OCI-M1 (cell line): ENCODE data around the gene PRKAA2.
"Not testable (repeated sequence)": the region's sequence is repeated elsewhere in the genome, so short reads cannot be mapped to it uniquely, and the experiment has no call there.

Experiments
- DNase-seq: peaks from one replicate; lab custom pipeline; 2025; lab: John Stamatoyannopoulos, UW

The PRKAA2 gene

DNA sequence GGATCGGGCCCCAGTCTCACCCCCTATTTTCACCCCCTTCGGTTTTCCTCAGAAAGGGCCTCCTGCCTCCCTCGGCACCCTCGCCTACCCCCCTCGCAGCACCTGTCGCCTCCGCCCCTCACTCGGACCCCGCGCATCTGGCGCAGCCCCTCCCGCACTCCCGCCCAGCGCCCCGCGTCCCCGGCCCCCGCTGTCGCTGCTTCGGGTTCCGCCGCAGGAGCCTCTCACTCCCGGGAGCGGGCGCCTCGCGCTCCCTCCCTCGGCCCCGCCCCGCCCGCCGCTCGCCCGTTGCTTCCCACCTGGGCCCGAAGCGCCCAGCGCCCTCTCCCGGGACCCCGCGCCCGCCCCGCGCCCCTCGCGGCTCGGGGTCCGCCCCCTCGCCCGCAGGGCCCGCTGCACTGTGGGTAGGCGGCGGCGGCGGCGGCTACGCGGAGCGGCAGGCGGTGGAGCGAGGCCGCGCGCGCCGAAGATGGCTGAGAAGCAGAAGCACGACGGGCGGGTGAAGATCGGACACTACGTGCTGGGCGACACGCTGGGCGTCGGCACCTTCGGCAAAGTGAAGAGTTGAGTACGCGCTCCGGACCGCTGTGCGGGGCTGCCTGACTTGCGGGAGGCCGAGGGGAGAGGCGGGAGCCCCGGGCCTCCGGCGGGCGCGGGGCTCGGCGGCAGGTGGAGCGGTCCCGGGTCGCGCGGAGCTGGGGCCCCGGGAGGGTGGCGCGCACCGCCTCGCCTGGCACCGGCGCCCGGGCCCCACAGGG is at the start of gene PRKAA2:
Gene PRKAA2 (plus strand): TSS at position 396 of the 758 bp plus-strand sequence. CDS start 74 bp downstream, at position 470.
- DNase-seq = no peak

DNA sequence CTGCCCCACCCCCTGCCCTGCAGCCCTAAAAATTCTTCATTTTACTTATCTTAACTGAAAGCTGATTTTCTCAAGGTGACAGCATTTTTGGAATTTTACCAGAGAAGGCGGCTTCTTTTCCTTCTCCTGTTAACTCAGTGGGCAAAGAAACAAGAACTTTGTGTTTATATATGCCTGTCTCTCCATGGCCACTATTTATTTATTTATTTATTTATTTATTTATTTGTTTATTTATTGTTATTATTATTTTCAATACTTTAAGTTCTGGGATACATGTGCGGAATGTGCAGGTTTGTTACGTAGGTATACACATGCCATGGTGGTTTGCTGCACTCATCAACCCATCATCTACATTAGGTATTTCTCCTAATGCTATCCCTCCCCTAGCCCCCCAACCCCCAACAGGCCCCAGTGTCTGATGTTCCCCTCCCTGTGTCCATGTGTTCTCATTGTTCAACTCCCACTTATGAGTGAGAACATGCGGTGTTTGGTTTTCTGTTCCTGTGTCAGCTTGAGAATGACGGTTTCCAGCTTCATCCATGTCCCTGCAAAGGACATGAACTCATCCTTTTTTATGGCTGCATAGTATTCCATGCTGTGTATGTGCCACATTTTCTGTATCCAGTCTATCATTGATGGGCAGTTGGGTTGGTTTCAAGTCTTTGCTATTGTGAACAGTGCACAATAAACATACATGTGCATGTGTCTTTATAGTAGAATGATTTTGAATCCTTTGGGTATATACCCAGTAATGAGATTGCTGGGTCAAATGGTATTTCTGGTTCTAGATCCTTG is 49.5 kb upstream of the PRKAA2 start:
- not testable (repeated sequence) for DNase-seq

DNA sequence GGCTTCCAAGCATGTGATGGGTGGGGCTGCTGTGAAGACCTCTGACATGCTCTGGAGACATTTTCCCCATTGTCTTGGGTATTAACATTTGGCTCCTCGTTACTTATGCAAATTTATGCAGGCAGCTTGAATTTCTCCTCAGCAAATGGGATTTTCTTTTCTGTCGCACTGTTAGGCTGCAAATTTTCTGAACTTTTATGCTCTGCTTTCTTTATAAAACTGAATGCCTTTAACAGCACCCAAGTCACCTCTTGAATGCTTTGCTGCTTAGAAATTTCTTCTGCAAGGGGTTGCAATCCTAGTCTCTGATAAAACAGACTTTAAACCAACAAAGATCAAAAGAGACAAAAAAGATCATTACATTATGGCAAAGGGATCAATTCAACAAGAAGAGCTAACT is 35.0 kb upstream of the PRKAA2 start:
- not testable (repeated sequence) for DNase-seq

DNA sequence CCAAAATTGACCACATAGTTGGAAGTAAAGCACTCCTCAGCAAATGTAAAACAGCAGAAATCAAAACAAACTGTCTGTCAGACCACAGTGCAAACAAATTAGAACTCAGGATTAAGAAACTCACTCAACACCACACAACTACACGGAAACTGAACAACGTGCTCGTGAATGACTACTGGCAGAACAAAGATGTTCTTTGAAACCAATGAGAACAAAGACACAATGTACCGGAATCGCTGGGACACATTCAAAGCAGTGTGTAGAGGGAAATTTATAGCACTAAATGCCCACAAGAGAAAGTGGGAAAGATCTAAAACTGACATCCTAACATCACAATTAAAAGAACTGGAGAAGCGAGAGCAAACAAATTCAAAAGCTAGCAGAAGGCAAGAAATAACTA is 34.3 kb upstream of the PRKAA2 start:
- DNase-seq = not testable (repeated sequence)

DNA sequence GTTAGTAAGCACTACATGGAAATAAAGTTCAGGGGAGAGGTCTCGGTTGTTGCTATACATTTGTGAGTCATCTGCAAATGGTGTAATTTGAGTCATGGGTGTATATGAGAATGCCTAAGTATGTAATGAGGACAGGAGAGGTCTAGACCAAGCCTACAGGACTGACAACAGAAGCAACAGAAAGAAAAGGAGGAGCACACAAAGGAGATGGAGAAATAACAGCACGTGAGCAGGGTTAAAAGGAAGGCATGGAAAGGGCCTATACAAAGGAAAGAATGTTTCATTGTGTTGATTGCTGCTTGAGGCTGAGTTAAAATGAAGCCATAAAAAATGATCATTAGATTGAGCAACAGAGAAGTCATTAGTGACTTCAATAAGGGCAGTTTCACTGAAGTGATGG is 28.0 kb upstream of the PRKAA2 start:
- DNase-seq = no peak

DNA sequence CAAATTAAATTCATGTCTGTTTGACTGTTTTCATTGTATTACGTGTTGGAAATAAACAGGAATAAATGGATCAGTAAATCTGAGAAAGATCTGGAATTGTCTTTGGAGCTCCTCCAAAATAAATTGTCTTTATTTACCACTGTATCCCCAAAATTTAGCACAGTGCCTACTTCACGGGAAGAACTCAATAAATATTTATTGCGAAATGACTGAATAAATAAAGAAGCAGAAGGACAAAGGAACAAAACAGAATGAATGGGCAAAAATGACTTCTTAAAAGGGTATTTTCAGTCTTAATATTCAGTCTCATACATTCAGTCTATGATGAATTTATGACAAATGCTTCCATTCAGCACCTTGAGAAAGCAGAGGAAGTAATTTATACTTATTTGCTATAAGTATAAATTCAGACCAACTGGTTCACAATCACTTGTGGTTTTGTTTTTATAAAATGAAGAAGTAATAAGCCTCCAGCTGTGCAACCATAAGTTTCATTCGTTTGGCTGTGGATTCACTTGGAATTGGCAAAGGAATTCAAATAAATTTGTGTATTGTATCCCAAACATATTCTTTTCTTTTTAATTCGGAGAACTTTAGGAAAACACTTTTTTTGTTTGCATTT is 19.2 kb upstream of the PRKAA2 start:
- no peak for DNase-seq

GRCh38 chr1:56626546-56626945 is 18.6 kb upstream of the PRKAA2 start:
- DNase-seq = no peak

GRCh38 chr1:56627019-56627635 is 18.0 kb upstream of the PRKAA2 start:
- no peak for DNase-seq

GRCh38 chr1:56627636-56628039 is 17.5 kb upstream of the PRKAA2 start:
- no peak for DNase-seq

GRCh38 chr1:56630786-56631185 is 14.3 kb upstream of the PRKAA2 start:
- no peak for DNase-seq

DNA sequence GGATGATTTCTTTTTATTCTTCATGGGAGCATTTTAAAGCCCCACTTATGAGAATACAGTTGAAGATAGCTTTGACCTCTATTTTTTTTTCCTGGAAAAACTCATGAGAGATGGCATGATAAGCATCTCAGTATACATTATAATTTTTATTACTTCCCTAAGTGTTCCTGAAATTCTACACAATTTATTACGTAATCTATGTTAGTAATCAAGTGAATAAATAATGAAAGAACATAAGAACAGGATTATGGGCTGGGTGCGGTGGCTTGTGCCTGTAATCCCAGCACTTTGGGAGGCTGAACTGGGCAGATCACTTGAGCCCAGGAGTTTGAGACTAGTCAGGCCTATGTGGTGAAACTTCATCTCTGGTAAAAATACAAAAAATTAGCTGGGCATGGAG is 13.2 kb upstream of the PRKAA2 start:
- DNase-seq = no peak

DNA sequence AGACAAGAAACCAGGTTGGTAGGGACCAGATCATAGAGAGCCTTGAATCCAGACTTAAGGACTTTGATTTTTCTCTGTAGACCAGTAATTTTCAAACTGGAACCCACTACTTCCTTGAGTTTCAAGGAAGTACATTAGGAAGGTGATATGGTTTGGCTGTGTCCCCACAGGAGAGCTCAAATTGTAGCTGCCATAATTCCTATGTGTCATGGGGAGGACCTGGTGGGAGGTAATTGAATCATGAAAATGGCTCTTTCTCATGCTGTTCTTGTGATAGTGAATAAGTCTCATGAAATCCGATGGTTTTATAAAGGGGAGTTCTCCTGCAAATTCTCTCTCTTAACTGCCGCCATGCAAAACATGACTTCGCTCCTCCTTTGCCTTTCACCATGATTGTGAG is 10.1 kb upstream of the PRKAA2 start:
- DNase-seq = no peak

DNA sequence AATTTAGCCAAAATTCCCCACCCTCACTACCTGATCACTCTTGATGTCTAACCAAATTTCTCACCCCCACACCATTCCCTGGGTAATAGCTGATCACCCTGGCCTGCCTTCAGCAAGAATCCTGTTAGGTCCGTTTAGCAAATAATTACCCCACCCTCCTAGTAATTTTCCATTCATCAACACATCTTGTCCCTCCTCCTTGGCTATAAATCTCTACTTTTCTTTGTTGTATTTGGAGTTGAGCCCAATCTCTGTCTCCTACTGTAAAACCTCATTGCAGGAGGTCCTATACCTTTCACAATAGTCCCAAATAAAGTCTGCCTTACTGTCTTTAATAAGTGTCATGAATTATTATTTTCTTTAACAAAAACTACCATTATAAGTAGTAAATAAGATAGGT is 6.9 kb upstream of the PRKAA2 start:
- DNase-seq = no peak

- no peak for DNase-seq
These were observed 5.9 kb upstream of the PRKAA2 start for GRCh38 chr1:56639211-56639610.

DNA sequence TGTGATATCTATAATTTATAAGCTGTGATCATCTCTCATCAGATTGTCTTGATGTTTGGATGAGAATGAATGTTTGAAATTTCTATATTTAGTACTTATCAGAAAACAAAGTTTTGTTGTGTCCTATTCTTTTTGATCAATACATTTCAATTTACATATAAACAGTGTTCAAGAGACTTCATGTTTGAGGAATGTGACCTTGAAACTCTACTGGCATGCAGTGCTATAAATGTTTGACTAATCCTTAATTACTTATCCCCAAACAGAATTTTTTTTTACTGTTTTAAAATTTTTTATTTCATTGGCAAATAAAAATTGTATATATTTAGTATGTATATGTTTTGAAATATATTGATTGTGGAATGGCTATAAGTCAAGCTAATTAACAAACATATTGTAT is 1.5 kb upstream of the PRKAA2 start:
- DNase-seq = no peak

DNA sequence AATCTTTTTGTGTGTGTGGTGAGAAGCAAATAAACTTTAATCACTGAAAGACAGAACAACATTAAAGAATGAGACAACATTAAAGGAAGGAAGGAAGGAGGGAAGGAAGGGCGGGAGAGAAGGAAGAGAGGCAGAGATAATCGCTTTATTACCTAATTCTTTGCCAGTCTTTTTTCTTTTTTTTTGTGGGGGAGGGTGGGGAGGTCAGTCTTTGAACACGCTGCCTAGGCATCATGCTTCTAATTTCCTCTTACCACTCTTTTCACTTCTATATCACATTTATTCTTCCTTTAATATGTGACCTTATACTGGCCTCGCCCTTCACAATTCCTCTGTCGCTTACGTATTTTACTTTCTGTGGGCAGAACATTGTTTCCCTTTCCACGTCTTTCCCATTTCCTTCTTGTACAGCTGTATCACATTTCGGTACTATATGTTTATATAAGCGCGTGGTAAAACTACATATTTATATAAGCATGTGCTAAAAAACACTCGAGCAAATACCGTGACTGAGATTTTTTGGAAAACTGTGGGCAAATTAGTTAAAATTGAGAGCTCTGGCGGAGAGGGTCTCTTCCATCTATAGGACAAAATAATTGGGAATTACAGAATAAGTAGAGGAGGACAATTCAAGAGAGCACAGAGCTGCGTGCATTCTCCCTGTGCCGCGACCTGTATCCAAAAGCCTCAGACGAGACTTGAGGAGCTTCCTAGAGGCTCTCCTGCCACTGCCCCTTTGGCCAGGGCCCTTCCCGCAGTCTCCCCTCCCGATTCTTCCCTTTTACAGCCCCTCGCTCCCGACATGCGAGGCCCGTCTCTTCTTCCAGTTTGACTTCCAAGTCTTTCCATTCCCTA is 823 bp upstream of the PRKAA2 start:
- no peak for DNase-seq

- no peak for DNase-seq
These were observed 677 bp downstream of the PRKAA2 start for GRCh38 chr1:56645677-56646305.

DNA sequence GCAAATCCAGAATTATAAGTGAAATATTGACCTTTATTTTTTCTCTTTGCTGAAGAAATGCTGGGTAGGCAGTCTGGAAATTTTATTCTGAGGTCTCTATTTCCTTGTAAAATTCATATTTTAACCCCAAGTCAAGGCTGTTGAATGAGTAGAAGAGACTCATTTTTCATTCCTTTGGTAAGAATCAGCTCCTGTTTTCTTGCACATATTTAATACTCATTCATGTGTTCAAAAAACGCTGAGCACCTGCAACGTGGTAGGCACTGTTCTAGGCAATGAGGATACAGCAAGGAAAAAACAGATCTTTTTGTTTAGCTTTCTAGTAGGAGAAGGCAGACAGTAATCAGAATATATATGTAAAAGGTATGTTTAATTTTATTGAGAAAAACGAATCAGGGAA is 1.5 kb downstream of the PRKAA2 start:
- DNase-seq = no peak

GRCh38 chr1:56647106-56647505 is 2.0 kb downstream of the PRKAA2 start:
- no peak for DNase-seq

DNA sequence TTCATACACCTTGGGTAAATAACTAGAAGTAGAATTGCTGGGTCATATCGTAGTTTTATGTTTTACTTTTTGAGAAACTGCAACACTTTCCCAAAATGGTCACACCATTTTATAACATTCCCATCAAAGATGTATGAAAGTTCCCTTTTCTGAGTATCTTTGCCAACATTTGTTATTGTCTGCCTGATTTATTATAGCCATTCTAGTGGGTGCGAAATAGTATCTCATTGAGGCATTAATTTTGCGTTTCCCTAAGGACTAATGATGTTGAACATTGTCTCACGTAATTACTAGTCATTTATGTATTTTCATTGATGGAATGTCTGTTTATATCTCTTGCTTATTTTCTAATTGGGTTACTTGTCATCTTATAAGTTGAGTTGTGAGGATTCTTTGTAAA is 3.4 kb downstream of the PRKAA2 start:
- no peak for DNase-seq
